Mucosa of descending colon (tissue), 3 donors: ENCODE data around the gene PEX11G. TPM values are rescaled to one million over a fixed set of nuclear protein-coding genes. Genes with fewer than 3 reads are reported as not detected.
A peak's percentile ranks its signal among the peaks of the same experiment; 100 is the strongest.
"Not testable (repeated sequence)": the region's sequence is repeated elsewhere in the genome, so short reads cannot be mapped to it uniquely, and the experiment has no call there.

Source experiments
- ATAC-seq: fragments of 200-7000 bp; cut with Tn5 transposase; one replicate; pipeline ENCODE4 v1.9.1; 2020; ENCODE audit warnings: mild to moderate bottlenecking, moderate library complexity
- DNase-seq, 3 donors: peaks; one replicate each; pipeline ENCODE4 v3.0.0-alpha.2; 2020
- H3K36me3 ChIP-seq: fragments of 200-600 bp; one replicate; pipeline ENCODE4 v1.8.0; 2021; ENCODE audit warnings: low read depth, mild to moderate bottlenecking
- H3K4me1 ChIP-seq: fragments of 200-600 bp; one replicate; pipeline ENCODE4 v1.8.0; 2021; ENCODE audit warnings: low read depth, mild to moderate bottlenecking
- H3K4me3 ChIP-seq: fragments of 200-600 bp; one replicate; pipeline ENCODE4 v1.8.0; 2021; ENCODE audit warnings: mild to moderate bottlenecking
- H3K9me3 ChIP-seq: fragments of 200-600 bp; one replicate; pipeline ENCODE4 v1.8.0; 2021; ENCODE audit warnings: mild to moderate bottlenecking
- CTCF ChIP-seq: fragments of 200-600 bp; IDR thresholded peaks from one replicate; pipeline ENCODE4 v1.8.0; 2022; ENCODE audit warnings: antibody characterized with exemption, mild to moderate bottlenecking
- intact Hi-C, 2 donors: fragments of 100-400 bp; cut with DNase I in 1 of 2; cut with micrococcal nuclease in 1 of 2; formaldehyde crosslinking; loops; one replicate each; pipeline versions ENCODE4 v1.11.0 to v1.11.1; 2022; cut with DNase I, micrococcal nuclease
- total RNA-seq, 3 donors: library from RNA; stranded (reverse); fragmentation: NEBNext Ultra II Directional in 2 of 3; extraction: Animal tissue kit (Norgen Biotek cat#: 25700) in 2 of 3; gene quantifications; one replicate each; pipeline versions ENCODE4 v1.2.1 to v1.2.4, GENCODE V29; 2021 to 2023
- donor health status: DM: no; HTN: no; CAD: no; lungs with moderate emphysema.
- donor health status: DM: no; HTN: no; CAD: no.
- donor health status: DM: no; HTN: yes; CAD: no.

Gene PEX11G
- total RNA-seq, 3 donors from 2014 or later = 4.0 to 9.5 (median 8.1) TPM

GRCh38 chr19:7458675-7459074 is 30.2 kb downstream of the PEX11G start:
- Histone ChIP-seq H3K36me3 (peaks cover 6% of the 10 kb centered on the region), H3K4me3 (no peak overlapping the region), H3K4me1 (no peaks in the 10 kb centered on the region), H3K9me3 (no peaks in the 10 kb centered on the region)
- intact Hi-C loops = no loop called here
- ATAC-seq (no peak), DNase-seq (no peak)
- no peak for TF ChIP-seq CTCF

DNA sequence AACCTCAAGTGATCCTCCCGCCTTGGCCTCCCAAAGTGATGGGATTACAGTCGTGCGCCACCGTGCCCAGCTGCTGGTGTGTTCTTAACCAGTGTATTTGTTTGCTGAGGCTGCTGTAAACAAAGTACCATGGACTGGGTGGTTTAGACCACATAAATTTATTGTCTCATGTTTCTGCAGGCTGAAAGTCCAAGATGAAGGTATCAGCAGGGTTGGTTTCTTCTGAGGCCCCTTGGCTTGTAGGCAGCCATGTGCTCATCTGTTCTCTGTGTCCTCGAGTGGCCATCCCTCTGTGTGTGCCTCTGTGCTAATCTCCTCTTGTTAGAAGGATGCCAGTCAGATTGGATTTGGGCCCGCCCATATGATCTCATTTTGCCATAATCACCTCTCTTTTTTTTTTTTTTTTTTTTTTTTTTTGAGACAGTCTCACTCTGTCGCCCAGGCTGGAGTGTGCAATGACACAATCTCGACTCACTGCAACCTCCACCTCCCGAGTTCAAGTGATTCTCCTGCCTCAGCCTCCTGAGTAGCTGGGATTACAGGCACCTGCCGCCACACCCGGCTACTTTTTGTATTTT is 31.8 kb downstream of the PEX11G start:
- ATAC-seq (no peak), DNase-seq (no peak)
- no peak for TF ChIP-seq CTCF
- H3K36me3 ChIP-seq = peaks cover 6% of the 10 kb centered on the region
- intact Hi-C loops = no loop called here
- H3K4me3 ChIP-seq = no peak overlapping the region
- no peaks in the 10 kb centered on the region for H3K9me3 ChIP-seq
- H3K4me1 ChIP-seq = no peaks in the 10 kb centered on the region

DNA sequence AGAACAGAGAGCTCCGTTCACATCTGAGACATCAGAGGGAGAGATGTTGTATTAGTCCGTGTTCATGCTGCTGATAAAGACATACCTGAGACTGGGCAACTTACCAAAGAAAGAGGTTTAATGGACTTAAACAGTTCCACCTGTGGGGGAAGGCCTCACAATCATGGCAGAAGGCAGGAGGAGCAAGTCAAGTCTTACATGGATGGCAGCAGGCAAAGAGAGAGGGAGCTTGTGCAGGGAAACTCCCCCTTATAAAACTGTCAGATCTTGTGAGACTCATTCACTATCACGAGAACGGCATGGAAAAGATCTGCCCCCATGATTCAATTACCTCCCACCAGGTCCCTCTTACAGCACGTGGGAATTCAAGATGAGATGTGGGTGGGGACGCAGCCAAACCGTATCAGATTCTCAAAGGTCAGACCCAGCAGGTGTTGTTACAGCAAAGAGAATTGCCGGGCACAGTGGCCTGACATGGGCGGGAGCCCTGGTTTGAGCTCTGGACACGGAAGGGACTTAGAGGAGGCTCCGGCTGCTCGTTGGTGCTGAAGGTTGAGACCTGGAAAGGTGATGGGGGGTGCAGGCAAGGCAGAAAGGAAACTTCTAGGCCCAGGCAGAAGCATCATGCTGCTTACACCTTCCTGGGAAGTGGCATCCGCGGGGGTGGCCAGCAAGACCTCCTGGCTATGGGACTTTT is 33.1 kb downstream of the PEX11G start:
- TF ChIP-seq CTCF = no peak
- intact Hi-C loops = no loop called here
- H3K36me3 ChIP-seq = peaks cover 6% of the 10 kb centered on the region
- H3K4me3 ChIP-seq = no peak overlapping the region
- no peaks in the 10 kb centered on the region for H3K4me1 ChIP-seq
- no peak for ATAC-seq
- no peaks in the 10 kb centered on the region for H3K9me3 ChIP-seq
- no peak for DNase-seq

GRCh38 chr19:7454998-7455397 is 33.8 kb downstream of the PEX11G start:
- H3K9me3 ChIP-seq = no peaks in the 10 kb centered on the region
- TF ChIP-seq CTCF = no peak
- ATAC-seq (no peak), DNase-seq (no peak)
- peaks cover 6% of the 10 kb centered on the region for H3K36me3 ChIP-seq
- intact Hi-C loops = no loop called here
- H3K4me3 ChIP-seq = no peak overlapping the region
- H3K4me1 ChIP-seq = no peaks in the 10 kb centered on the region

- no peak for DNase-seq
Observed at GRCh38 chr19:7450243-7451223, 38.3 kb downstream of the PEX11G start.

GRCh38 chr19:7449391-7450070 is 39.3 kb downstream of the PEX11G start:
- intact Hi-C loops, ATAC-seq, DNase-seq, H3K9me3 ChIP-seq, H3K36me3 ChIP-seq, H3K4me3 ChIP-seq, H3K4me1 ChIP-seq: not testable (repeated sequence)

More at GRCh38 chr19:7450243-7451223, 38.3 kb downstream of the PEX11G start:
- no peaks in the 10 kb centered on the region for H3K4me1 ChIP-seq
- H3K36me3 ChIP-seq = peaks cover 9% of the 10 kb centered on the region
- peak; percentile 23 for ATAC-seq
- no peak overlapping the region for H3K4me3 ChIP-seq
- H3K9me3 ChIP-seq = no peaks in the 10 kb centered on the region
- intact Hi-C loops = no loop called here
- no peak for TF ChIP-seq CTCF
